HepG2 (cell line): Measurements from ENCODE around the gene LDLRAP1. TPM values are rescaled to one million over a fixed set of nuclear protein-coding genes. Genes with fewer than 3 reads are reported as not detected.

Experiments used
- ATAC-seq: fragments of 200-7000 bp; cut with Tn5 transposase; 3 replicates; pipeline ENCODE4 v1.9.1; 2020; ENCODE audit warnings: mild to moderate bottlenecking, moderate library complexity
- BruUV-seq: library from RNA; stranded (reverse); fragments of 400-500 nt; replicated peaks from 2 replicates; lab custom pipeline; 2021; lab: Mats Ljungman, UMichigan
- CTCF ChIA-PET: fragments of 300-600 bp; formaldehyde crosslinking; extraction: SDS; loops from one replicate; lab custom pipeline; 2021; ENCODE audit warnings: low total read pairs, inconsistent platforms, low intra/inter-chr PET ratio; lab: Yijun Ruan, JAX
- POLR2A ChIA-PET: fragments of 350-600 bp; sonication (Branson Sonifier 250); formaldehyde crosslinking; loops from one replicate; lab custom pipeline; 2020; ENCODE audit warnings: antibody characterized with exemption, inconsistent platforms; lab: Yijun Ruan, JAX
- DNase-seq: peaks from one replicate; pipeline ENCODE4 v3.0.0-alpha.2; 2015; ENCODE audit warnings: low spot score
- FAIRE-seq: peaks from 3 replicates; lab custom pipeline; 2011; peaks lifted over from hg19 to GRCh38; lab: Jason Lieb, UNC
- H2AFZ ChIP-seq: one replicate; pipeline ENCODE4 v1.6.1; 2011; ENCODE audit warnings: low read length, inconsistent platforms
- H3K27ac ChIP-seq: fragments of 300-600 bp; 3 replicates; pipeline ENCODE4 v1.8.0; 2011; ENCODE audit warnings: mixed run types, mild to moderate bottlenecking, mixed read lengths, low read length, inconsistent platforms; ENCODE audit not compliant: insufficient read depth; ENCODE audit errors: extremely low read length
- H3K27me3 ChIP-seq, 2 experiments: fragments of 200-600 bp in 1 of 2; 2 replicates in 1 of 2; 3 replicates in 1 of 2; pipeline versions ENCODE4 v1.6.0 to v1.8.0; 2011; ENCODE audit warnings: low read length in 2 of 2, mild to moderate bottlenecking in 2 of 2, moderate library complexity in 2 of 2, inconsistent platforms in 1 of 2; ENCODE audit not compliant: insufficient read depth in 2 of 2, control insufficient read depth in 1 of 2
- H3K36me3 ChIP-seq, 2 experiments: fragments of 200-600 bp in 1 of 2; replicated peaks in 1 of 2; 2 replicates in 1 of 2; 3 replicates in 1 of 2; pipeline versions ENCODE4 v1.5.1 to v1.8.0; 2011; ENCODE audit warnings: low read length in 2 of 2, inconsistent platforms in 1 of 2; ENCODE audit not compliant: insufficient read depth in 2 of 2, control insufficient read depth in 1 of 2
- H3K4me1 ChIP-seq: 2 replicates; pipeline ENCODE4 v1.5.1; 2012; ENCODE audit warnings: low read length, inconsistent platforms; ENCODE audit not compliant: insufficient read depth
- H3K4me2 ChIP-seq: 2 replicates; pipeline ENCODE4 v1.6.0; 2011; ENCODE audit warnings: low read depth, low read length, inconsistent platforms
- H3K4me3 ChIP-seq, 3 experiments: fragments of 200-600 bp in 1 of 3; sonication (generic), shearing (Covaris generic) in 1 of 3; replicated peaks in 1 of 3; 2 replicates each; pipeline ENCODE4 v1.5.1; 2011 to 2016; ENCODE audit warnings: low read length in 3 of 3, inconsistent platforms in 2 of 3, low read depth in 2 of 3, mild to moderate bottlenecking in 2 of 3, control low read depth in 1 of 3, mixed read lengths in 1 of 3; ENCODE audit not compliant: insufficient read depth in 1 of 3
- H3K79me2 ChIP-seq: one replicate; pipeline ENCODE4 v1.6.1; 2011; ENCODE audit warnings: low read length, inconsistent platforms; ENCODE audit not compliant: insufficient read depth
- H3K9ac ChIP-seq: 2 replicates; pipeline ENCODE4 v1.6.0; 2011; ENCODE audit warnings: mild to moderate bottlenecking, low read depth, low read length, inconsistent platforms; ENCODE audit not compliant: insufficient read depth
- H3K9me3 ChIP-seq: 2 replicates; pipeline ENCODE4 v1.5.1; 2012; ENCODE audit warnings: mild to moderate bottlenecking, low read length
- H4K20me1 ChIP-seq: 2 replicates; pipeline ENCODE4 v1.6.0; 2011; ENCODE audit warnings: inconsistent platforms, mild to moderate bottlenecking, low read length, moderate library complexity; ENCODE audit not compliant: insufficient read depth
- ARNTL ChIP-seq: sonication (generic); formaldehyde crosslinking; IDR thresholded peaks from 2 replicates; pipeline ENCODE4 v1.4.0; 2020; ENCODE audit warnings: mild to moderate bottlenecking, missing genetic modification reagents
- HDAC6 ChIP-seq: fragments of 200-600 bp; sonication (generic); IDR thresholded peaks from 2 replicates; pipeline ENCODE4 v1.7.0; 2017; ENCODE audit warnings: mild to moderate bottlenecking, antibody characterized with exemption, low read length, low read depth
- HOXD1 ChIP-seq: sonication (generic); formaldehyde crosslinking; IDR thresholded peaks from 2 replicates; pipeline ENCODE4 v1.5.0; 2020; ENCODE audit warnings: missing genetic modification reagents
- ISX ChIP-seq: sonication (generic); formaldehyde crosslinking; conservative IDR thresholded peaks from 2 replicates; pipeline ENCODE4 v1.5.0; 2020; ENCODE audit warnings: missing genetic modification reagents
- KLF13 ChIP-seq: sonication (generic); formaldehyde crosslinking; IDR thresholded peaks from 2 replicates; pipeline ENCODE4 v1.4.0; 2020; ENCODE audit warnings: mild to moderate bottlenecking, missing genetic modification reagents
- MED13 ChIP-seq: sonication (generic); formaldehyde crosslinking; IDR thresholded peaks from 2 replicates; pipeline ENCODE4 v1.5.0; 2020; ENCODE audit warnings: missing genetic modification reagents
- NFE2L1 ChIP-seq: sonication (generic); formaldehyde crosslinking; IDR thresholded peaks from 2 replicates; pipeline ENCODE4 v1.4.0; 2020; ENCODE audit warnings: missing genetic modification reagents, mild to moderate bottlenecking, borderline replicate concordance
- RARG ChIP-seq: sonication (generic); formaldehyde crosslinking; IDR thresholded peaks from 2 replicates; pipeline ENCODE4 v1.4.0; 2020; ENCODE audit warnings: low read depth, mild to moderate bottlenecking, missing genetic modification reagents
- RXRA ChIP-seq: sonication (generic); formaldehyde crosslinking; IDR thresholded peaks from 2 replicates; pipeline ENCODE4 v1.5.1; 2020; ENCODE audit warnings: missing genetic modification reagents
- SMYD3 ChIP-seq: sonication (generic); formaldehyde crosslinking; IDR thresholded peaks from 2 replicates; pipeline ENCODE4 v1.8.1; 2023; ENCODE audit warnings: mild to moderate bottlenecking, missing genetic modification reagents
- TBX3 ChIP-seq: fragments of 450-650 bp; IDR thresholded peaks from 2 replicates; pipeline ENCODE4 v1.6.1; 2017; ENCODE audit warnings: antibody characterized with exemption, mild to moderate bottlenecking, inconsistent platforms, borderline replicate concordance
- ZC3H13 ChIP-seq: sonication (generic); formaldehyde crosslinking; IDR thresholded peaks from 2 replicates; pipeline ENCODE4 v1.8.1; 2023; ENCODE audit warnings: mild to moderate bottlenecking, missing genetic modification reagents, moderate library complexity
- ZNF10 ChIP-seq: sonication (generic); formaldehyde crosslinking; IDR thresholded peaks from 2 replicates; pipeline ENCODE4 v1.4.0; 2020; ENCODE audit warnings: mild to moderate bottlenecking, low read depth, missing genetic modification reagents, borderline replicate concordance
- ZNF574 ChIP-seq: sonication (generic); formaldehyde crosslinking; IDR thresholded peaks from 2 replicates; pipeline ENCODE4 v1.4.0; 2020; ENCODE audit warnings: missing genetic modification reagents
- ZNF720 ChIP-seq: sonication (generic); formaldehyde crosslinking; IDR thresholded peaks from 2 replicates; pipeline ENCODE4 v1.4.0; 2020; ENCODE audit warnings: missing genetic modification reagents
- ZNF768 ChIP-seq: sonication (generic); formaldehyde crosslinking; IDR thresholded peaks from 2 replicates; pipeline ENCODE4 v1.4.0; 2020; ENCODE audit warnings: missing genetic modification reagents
- WGBS: methylation state at CpG from one replicate; pipeline ENCODE4 v1.1.6; 2017; ENCODE audit warnings: low lambda C conversion rate; 5-methylcytosine and 5-hydroxymethylcytosine counted together
- in situ Hi-C: cut with HindIII; loops from 2 replicates; pipeline ENCODE4 v1.10.0; 2017; ENCODE audit warnings: low pct_unique_long_range_greater_than_20kb; ENCODE audit not compliant: extremely low pct_ligation_motif_present
- intact Hi-C: fragments of 100-400 bp; cut with micrococcal nuclease; formaldehyde crosslinking; loops from one replicate; pipeline ENCODE4 v1.10.0; 2022; ENCODE audit not compliant: unreplicated experiment
- polyA plus RNA-seq, 8 experiments: library from polyadenylated mRNA; depleted of rRNA in 3 of 8; stranded (reverse) in 7 of 8; unstranded in 1 of 8; fragments of >200 nt; fragmentation: Illumina TruSeq in 4 of 8; extraction: Trizol in 4 of 8; gene quantifications; 2 replicates each; pipeline versions ENCODE4 v1.2.1 to v1.2.3, GENCODE V29; 2011 to 2016; ENCODE audit warnings: low read depth in 4 of 8, missing spikeins in 1 of 8, mixed read lengths in 1 of 8; ENCODE audit not compliant: insufficient read depth in 1 of 8
- total RNA-seq, 5 experiments: library from RNA; depleted of rRNA; stranded (reverse); fragments of >200 nt; fragmentation: Illumina TruSeq; extraction: Trizol; gene quantifications; 2 replicates each; pipeline ENCODE4 v1.2.3, GENCODE V29; 2016; ENCODE audit warnings: low read depth in 1 of 5

The LDLRAP1 gene
- total and polyA plus RNA-seq, 2 of the 13 experiments (the other 11 are each of a cell fraction or from before 2014, with no cell fraction given), result 7.2 to 12.1 TPM

- BruUV-seq, result no TSS peak
- Histone ChIP-seq H4K20me1 (no peaks in the 10 kb centered on the region), H3K9ac (no peak overlapping the region), H3K9me3 (no peaks in the 10 kb centered on the region), H3K79me2 (no peaks in the 10 kb centered on the region), H3K4me2 (no peak overlapping the region), H3K4me3 (no peak overlapping the region), H3K36me3 (no peaks in the 10 kb centered on the region), H3K27ac (no peak overlapping the region), H2AFZ (no peak overlapping the region), H3K4me1 (peaks cover 12% of the 10 kb centered on the region; the same call in 1 of the 2 replicates), H3K27me3 (peaks cover 0 to 15% of the 10 kb centered on the region in 2 experiments; a peak in 2 of 5 replicates)
- ATAC-seq, result no peak
- no peak for DNase-seq
- CTCF ChIA-PET, result no interaction called here
- TF ChIP-seq SMYD3 (no peak), HOXD1 (CRISPR knock-in tag) (no peak), ZNF768 (peak; percentile 52; the same call in 1 of the 2 replicates), KLF13 (CRISPR knock-in tag) (no peak)
- intact Hi-C loops, result no loop called here
- in situ Hi-C loops, result loop anchor here (25.0 kb wide), 1 partner anchor 201 kb away; the partner anchor contains the start of genes MTFR1L and SELENON
- POLR2A ChIA-PET, result no interaction called here
- no peak for FAIRE-seq
- WGBS, result 13% methylated on average over 7 of the region's 8 CpGs
Measured at GRCh38 chr1:25610822-25611630, 67.6 kb downstream of the LDLRAP1 start.

- Histone ChIP-seq H3K9me3 (no peaks in the 10 kb centered on the region), H3K27ac (no peak overlapping the region), H3K27me3 (peaks cover 0 to 15% of the 10 kb centered on the region in 2 experiments; a peak in 2 of 5 replicates), H3K36me3 (no peaks in the 10 kb centered on the region), H2AFZ (no peak overlapping the region), H4K20me1 (no peaks in the 10 kb centered on the region), H3K4me1 (peaks cover 12% of the 10 kb centered on the region; the same call in 1 of the 2 replicates), H3K9ac (no peak overlapping the region), H3K4me3 (no peak overlapping the region), H3K4me2 (no peak overlapping the region), H3K79me2 (no peaks in the 10 kb centered on the region)
- in situ Hi-C loops (loop anchor here (25.0 kb wide), 1 partner anchor 200 kb away; the partner anchor contains the start of genes MTFR1L and SELENON), intact Hi-C loops (no loop called here)
- ChIA-PET POLR2A (no interaction called here), CTCF (no interaction called here)
- ATAC-seq (no peak), DNase-seq (no peak), FAIRE-seq (no peak)
- BruUV-seq, result no TSS peak
- TF ChIP-seq ZNF768, result no peak
- TF ChIP-seq ZNF720 (CRISPR knock-in tag), result no peak
- no peak for TF ChIP-seq TBX3
- TF ChIP-seq ZC3H13 (CRISPR knock-in tag), result no peak
- no peak for TF ChIP-seq RXRA (CRISPR knock-in tag)
- TF ChIP-seq NFE2L1 (CRISPR knock-in tag), result no peak
- TF ChIP-seq RARG (CRISPR knock-in tag), result no peak
- no peak for TF ChIP-seq HDAC6
- no peak for TF ChIP-seq ZNF10 (CRISPR knock-in tag)
- no peak for TF ChIP-seq ISX (CRISPR knock-in tag)
- no peak for TF ChIP-seq ZNF574 (CRISPR knock-in tag)
- no peak for TF ChIP-seq ARNTL (CRISPR knock-in tag)
- no peak for TF ChIP-seq MED13 (CRISPR knock-in tag)
- 0% methylated on average over 1 of the region's 1 CpG for WGBS
Measured at GRCh38 chr1:25611843-25612242, 68.4 kb downstream of the LDLRAP1 start.
